ENCODE data around the gene GABRA6.

- no peak for TF ChIP-seq POLR2AphosphoS5 (IDR thresholded peaks at IDR 0.05; ENCODE audit: low read depth, low read length)
- TF ChIP-seq POLR2A (IDR thresholded peaks at IDR 0.05; ENCODE audit: low read depth, low read length), result no peak
Measured at GRCh38 chr5:161676103-161676502, 9.4 kb upstream of the GABRA6 start.
